HT-29 (cell line): ENCODE measurements around the gene VARS1. TPM values are rescaled to one million over a fixed set of nuclear protein-coding genes. Genes with fewer than 3 reads are reported as not detected.

Experiments used
- DNase-seq: peaks from one replicate; pipeline ENCODE4 v3.0.0-alpha.2; 2015; ENCODE audit warnings: low spot score
- total RNA-seq: library from RNA; depleted of rRNA; stranded (reverse); fragments of >200 nt; shearing (Covaris generic); gene quantifications from 2 replicates; pipeline ENCODE4 v1.2.3, GENCODE V29; 2014

Gene VARS1
- total RNA-seq, 1 experiment from 2014 or later, result 138 TPM

- DNase-seq, result peak; percentile 67
Measured at GRCh38 chr6:31775184-31775583, 20.4 kb downstream of the VARS1 start.

GRCh38 chr6:31771992-31772358 lies 23.6 kb downstream of the VARS1 start:
- DNase-seq, result no peak

GRCh38 chr6:31770860-31771259 lies 24.7 kb downstream of the VARS1 start:
- no peak for DNase-seq

GRCh38 chr6:31769684-31770371 lies 25.7 kb downstream of the VARS1 start:
- peak; percentile 86 for DNase-seq

GRCh38 chr6:31768363-31769257 lies 26.9 kb downstream of the VARS1 start:
- DNase-seq, result no peak

- DNase-seq, result no peak
Measured at GRCh38 chr6:31767096-31767645, 28.4 kb downstream of the VARS1 start.

- DNase-seq, result no peak
Measured at GRCh38 chr6:31765910-31766794, 29.4 kb downstream of the VARS1 start.

- DNase-seq, result no peak
Measured at GRCh38 chr6:31765559-31765909, 30.0 kb downstream of the VARS1 start.

GRCh38 chr6:31764198-31764597 lies 31.4 kb downstream of the VARS1 start:
- DNase-seq, result no peak

- DNase-seq, result peak; percentile 38
Measured at GRCh38 chr6:31763619-31763940, 32.0 kb downstream of the VARS1 start.

GRCh38 chr6:31762878-31763618 lies 32.5 kb downstream of the VARS1 start:
- no peak for DNase-seq

- DNase-seq, result no peak
Measured at GRCh38 chr6:31762356-31762755, 33.2 kb downstream of the VARS1 start, which contains the start of gene SAPCD1. SAPCD1 (plus strand) TSS chr6:31762656; CDS start chr6:31763055, 399 bp downstream.

GRCh38 chr6:31761343-31761742 lies 34.2 kb downstream of the VARS1 start:
- DNase-seq, result no peak

GRCh38 chr6:31760790-31761189 lies 34.8 kb downstream of the VARS1 start:
- DNase-seq, result no peak

GRCh38 chr6:31758281-31758680 lies 37.3 kb downstream of the VARS1 start:
- no peak for DNase-seq

GRCh38 chr6:31752739-31753319 lies 42.7 kb downstream of the VARS1 start:
- no peak for DNase-seq

- DNase-seq, result no peak
Measured at GRCh38 chr6:31750411-31751022, 45.0 kb downstream of the VARS1 start.

GRCh38 chr6:31749301-31750036 lies 46.1 kb downstream of the VARS1 start:
- no peak for DNase-seq
